Activated CD4-positive, alpha-beta memory T cell treated with anti-CD3 and anti-CD28 coated beads for 36 hours (primary cell): Measurements from ENCODE around the gene GAB2. TPM values are rescaled to one million over a fixed set of nuclear protein-coding genes. Genes with fewer than 3 reads are reported as not detected.

ENCODE experiments used
- CTCF ChIA-PET: fragments of 350-600 bp; sonication (Branson Sonifier 250); formaldehyde crosslinking; loops from one replicate; lab custom pipeline; 2021; ENCODE audit warnings: antibody characterized with exemption, inconsistent platforms; lab: Charles Lee
- POLR2A ChIA-PET: fragments of 350-600 bp; sonication (Branson Sonifier 250); formaldehyde crosslinking; loops from one replicate; lab custom pipeline; 2021; ENCODE audit warnings: antibody characterized with exemption; lab: Charles Lee
- DNase-seq: peaks from one replicate; pipeline ENCODE4 v3.0.0-alpha.2; 2020
- H3K27ac Mint-ChIP-seq: one replicate; pipeline ENCODE4 v1.8.0; 2021; ENCODE audit warnings: mixed read lengths
- H3K27me3 Mint-ChIP-seq: one replicate; pipeline ENCODE4 v1.8.0; 2021; ENCODE audit warnings: mixed read lengths
- H3K36me3 Mint-ChIP-seq: one replicate; pipeline ENCODE4 v1.8.0; 2021; ENCODE audit warnings: mixed read lengths
- H3K4me1 Mint-ChIP-seq: one replicate; pipeline ENCODE4 v1.8.0; 2021; ENCODE audit warnings: low read depth, mixed read lengths
- H3K4me3 Mint-ChIP-seq: one replicate; pipeline ENCODE4 v1.8.0; 2021; ENCODE audit warnings: mild to moderate bottlenecking, mixed read lengths
- H3K9me3 Mint-ChIP-seq: one replicate; pipeline ENCODE4 v1.8.0; 2021; ENCODE audit warnings: mixed read lengths
- intact Hi-C: fragments of 100-400 bp; cut with micrococcal nuclease; formaldehyde crosslinking; loops from one replicate; pipeline ENCODE4 v1.15.1; 2023
- total RNA-seq, 2 experiments: library from RNA; stranded (reverse); gene quantifications; one replicate each; pipeline ENCODE4 v1.2.3, GENCODE V29; 2021

GAB2 gene
- total RNA-seq, 2 experiments from 2014 or later, result 8.9 to 11.1 TPM

DNA sequence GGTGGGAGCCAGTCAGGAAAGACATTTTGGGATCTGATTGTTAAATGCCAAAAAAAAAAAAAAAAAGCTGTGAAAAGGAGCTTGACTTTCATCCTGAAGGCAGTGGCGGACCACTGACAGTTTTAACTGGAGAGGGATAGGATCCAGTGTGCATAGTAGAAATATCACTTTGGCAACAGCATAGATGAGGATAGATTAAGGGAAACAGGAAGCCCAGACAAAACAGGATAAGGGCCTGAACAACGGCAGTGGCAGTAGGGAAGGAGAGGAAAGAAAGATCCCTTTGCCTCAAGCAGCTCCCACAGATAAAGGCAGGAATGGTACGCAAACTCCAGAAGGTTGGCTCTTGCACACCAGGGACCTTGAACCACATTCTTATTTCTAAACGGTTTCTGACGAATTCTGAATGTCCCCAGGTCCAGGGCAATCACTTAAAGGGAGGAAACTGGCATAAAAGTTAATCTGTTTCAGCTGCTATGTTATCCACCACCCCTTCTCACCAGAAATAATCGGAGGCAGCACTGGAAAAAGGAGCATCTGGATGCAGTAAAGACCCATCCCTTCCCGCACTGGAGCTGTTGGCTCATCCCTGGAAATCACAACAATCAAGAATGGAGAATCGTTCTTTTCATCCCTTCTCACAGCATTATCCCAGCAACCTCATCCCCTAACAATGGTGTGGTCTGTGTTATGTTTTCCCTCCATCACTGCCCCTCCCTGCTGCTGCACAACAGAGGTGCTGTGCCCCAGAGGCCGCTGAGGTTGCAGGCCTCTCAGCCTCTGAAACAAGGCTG lies 99.1 kb downstream of the GAB2 start:
- Mint-ChIP-seq H3K27ac (no peak overlapping the region), H3K9me3 (no peaks in the 10 kb centered on the region), H3K27me3 (no peaks in the 10 kb centered on the region), H3K36me3 (no peaks in the 10 kb centered on the region), H3K4me1 (peaks cover 6% of the 10 kb centered on the region), H3K4me3 (no peak overlapping the region)
- ChIA-PET POLR2A (no interaction called here), CTCF (no interaction called here)
- intact Hi-C loops, result no loop called here
- DNase-seq, result no peak

DNA sequence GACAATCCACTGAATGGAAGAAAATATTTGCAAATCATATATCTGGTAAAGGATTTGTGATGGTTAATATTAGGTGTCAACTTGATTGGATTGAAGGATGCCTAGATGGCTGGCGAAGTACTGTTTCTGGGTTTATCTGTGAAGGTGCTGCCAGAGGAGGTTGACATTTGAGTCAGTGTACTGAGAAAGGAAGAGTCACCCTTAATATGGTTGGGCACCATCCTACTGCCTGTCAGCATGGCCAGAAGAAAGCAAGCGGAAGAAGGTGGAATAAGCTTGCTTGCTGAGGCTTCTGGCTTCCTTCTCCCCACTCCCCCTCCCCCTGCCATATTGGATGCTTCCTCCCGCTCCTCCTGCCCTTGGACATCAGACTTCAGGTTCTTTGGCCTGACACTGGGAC lies 101.9 kb downstream of the GAB2 start:
- Mint-ChIP-seq H3K4me1 (peaks cover 14% of the 10 kb centered on the region), H3K36me3 (no peaks in the 10 kb centered on the region), H3K27ac (no peak overlapping the region), H3K4me3 (no peak overlapping the region), H3K9me3 (no peaks in the 10 kb centered on the region), H3K27me3 (no peaks in the 10 kb centered on the region)
- DNase-seq, result no peak
- ChIA-PET POLR2A (no interaction called here), CTCF (no interaction called here)
- intact Hi-C loops, result loop anchor here (1.0 kb wide), 1 partner anchor 10 kb away; no protein-coding TSS in a partner anchor

DNA sequence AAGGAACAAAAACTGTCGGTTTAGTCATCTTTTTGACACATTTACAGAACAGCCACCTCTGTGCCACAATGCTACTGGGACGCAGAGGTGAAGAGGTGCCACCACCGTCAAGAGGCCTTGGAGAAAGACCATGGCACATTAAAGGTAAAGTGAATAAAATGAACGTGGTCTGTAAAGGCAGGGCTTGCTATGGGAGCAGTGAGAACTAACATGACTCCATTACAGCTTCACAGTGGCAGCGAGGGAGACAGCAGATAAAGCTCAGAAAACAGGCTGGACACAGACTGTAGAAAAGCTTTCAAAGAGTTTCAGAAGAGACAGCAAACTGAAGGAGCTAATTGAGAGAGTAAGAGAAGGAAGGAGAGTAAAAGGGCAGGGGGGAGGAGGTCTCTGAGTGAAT lies 102.9 kb downstream of the GAB2 start:
- no peak overlapping the region for H3K27ac Mint-ChIP-seq
- H3K36me3 Mint-ChIP-seq, result no peaks in the 10 kb centered on the region
- H3K27me3 Mint-ChIP-seq, result no peaks in the 10 kb centered on the region
- H3K4me1 Mint-ChIP-seq, result peaks cover 13% of the 10 kb centered on the region
- H3K9me3 Mint-ChIP-seq, result no peaks in the 10 kb centered on the region
- CTCF ChIA-PET, result no interaction called here
- no peak overlapping the region for H3K4me3 Mint-ChIP-seq
- no peak for DNase-seq
- intact Hi-C loops, result loop anchor here (1.0 kb wide), 1 partner anchor 11 kb away; no protein-coding TSS in a partner anchor
- POLR2A ChIA-PET, result no interaction called here

GRCh38 chr11:78313898-78314297 lies 103.7 kb downstream of the GAB2 start:
- H3K27me3 Mint-ChIP-seq, result no peaks in the 10 kb centered on the region
- H3K9me3 Mint-ChIP-seq, result no peaks in the 10 kb centered on the region
- POLR2A ChIA-PET, result no interaction called here
- no peak overlapping the region for H3K27ac Mint-ChIP-seq
- no peak for DNase-seq
- intact Hi-C loops, result no loop called here
- no peaks in the 10 kb centered on the region for H3K36me3 Mint-ChIP-seq
- no peak overlapping the region for H3K4me3 Mint-ChIP-seq
- peaks cover 13% of the 10 kb centered on the region for H3K4me1 Mint-ChIP-seq
- CTCF ChIA-PET, result no interaction called here

GRCh38 chr11:78313181-78313795 lies 104.3 kb downstream of the GAB2 start:
- intact Hi-C loops, result no loop called here
- no peak overlapping the region for H3K4me3 Mint-ChIP-seq
- no peaks in the 10 kb centered on the region for H3K9me3 Mint-ChIP-seq
- H3K36me3 Mint-ChIP-seq, result no peaks in the 10 kb centered on the region
- no peak overlapping the region for H3K27ac Mint-ChIP-seq
- no peak for DNase-seq
- ChIA-PET POLR2A (no interaction called here), CTCF (no interaction called here)
- H3K4me1 Mint-ChIP-seq, result peaks cover 13% of the 10 kb centered on the region
- no peaks in the 10 kb centered on the region for H3K27me3 Mint-ChIP-seq

- DNase-seq, result no peak
- no peak overlapping the region for H3K4me3 Mint-ChIP-seq
- intact Hi-C loops, result loop anchor here (1.0 kb wide), 1 partner anchor 20 kb away; no protein-coding TSS in a partner anchor
- H3K4me1 Mint-ChIP-seq, result peaks cover 13% of the 10 kb centered on the region
- no peak overlapping the region for H3K27ac Mint-ChIP-seq
- CTCF ChIA-PET, result no interaction called here
- no peaks in the 10 kb centered on the region for H3K27me3 Mint-ChIP-seq
- POLR2A ChIA-PET, result interaction anchor here (0.6 kb wide), 1 partner anchor 53 kb away, joined by 7 read pairs; no protein-coding TSS in a partner anchor
- no peaks in the 10 kb centered on the region for H3K9me3 Mint-ChIP-seq
- H3K36me3 Mint-ChIP-seq, result no peaks in the 10 kb centered on the region
These were observed 104.9 kb downstream of the GAB2 start for GRCh38 chr11:78312712-78313111.

DNA sequence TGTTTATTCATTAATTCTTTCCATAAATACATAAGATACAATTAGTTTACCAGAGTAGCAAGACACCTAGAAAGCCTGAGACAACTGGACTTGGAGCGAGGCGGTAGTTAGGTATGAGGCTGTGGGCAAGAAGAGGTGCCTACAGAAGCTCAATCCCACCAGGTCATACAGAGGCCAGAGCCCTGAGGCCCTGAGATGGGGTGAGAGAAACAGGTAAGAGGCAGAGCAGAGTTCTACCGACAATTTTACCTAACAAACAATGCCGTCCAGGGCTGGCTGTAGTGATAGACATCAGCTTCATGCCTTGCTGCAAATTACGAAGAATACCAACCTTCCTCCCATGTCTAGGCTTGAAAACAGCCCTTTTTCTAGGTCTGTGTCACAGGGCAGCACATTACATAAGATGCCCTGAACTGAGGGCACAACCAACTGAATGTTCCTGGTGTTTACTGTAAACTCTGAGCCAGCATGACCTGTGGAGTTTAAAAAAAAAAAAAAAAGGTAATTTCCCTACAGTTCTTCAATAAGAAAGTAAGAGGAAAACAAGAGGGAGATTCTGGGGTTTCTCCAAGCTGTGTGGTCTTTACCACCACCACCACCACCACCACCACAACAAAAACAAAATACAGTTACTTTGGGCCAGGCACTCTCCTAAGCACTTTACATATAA lies 105.8 kb downstream of the GAB2 start:
- H3K4me3 Mint-ChIP-seq, result no peak overlapping the region
- peak; percentile 26 for DNase-seq
- ChIA-PET CTCF (interaction anchor here (0.8 kb wide), 1 partner anchor 33 kb away, joined by 4 read pairs; no protein-coding TSS in a partner anchor), POLR2A (interaction anchor here (0.6 kb wide), 1 partner anchor 53 kb away, joined by 7 read pairs; no protein-coding TSS in a partner anchor)
- peaks cover 13% of the 10 kb centered on the region for H3K4me1 Mint-ChIP-seq
- H3K27ac Mint-ChIP-seq, result no peak overlapping the region
- intact Hi-C loops, result loop anchor here (1.0 kb wide), 1 partner anchor 20 kb away; no protein-coding TSS in a partner anchor
- H3K9me3 Mint-ChIP-seq, result no peaks in the 10 kb centered on the region
- H3K27me3 Mint-ChIP-seq, result no peaks in the 10 kb centered on the region
- no peaks in the 10 kb centered on the region for H3K36me3 Mint-ChIP-seq

GRCh38 chr11:78310500-78310909 lies 107.1 kb downstream of the GAB2 start:
- peaks cover 13% of the 10 kb centered on the region for H3K4me1 Mint-ChIP-seq
- H3K27ac Mint-ChIP-seq, result no peak overlapping the region
- ChIA-PET CTCF (no interaction called here), POLR2A (interaction anchor here (0.6 kb wide), 1 partner anchor 74 kb away, joined by 10 read pairs; no protein-coding TSS in a partner anchor)
- H3K27me3 Mint-ChIP-seq, result no peaks in the 10 kb centered on the region
- intact Hi-C loops, result no loop called here
- no peaks in the 10 kb centered on the region for H3K9me3 Mint-ChIP-seq
- DNase-seq, result no peak
- H3K36me3 Mint-ChIP-seq, result no peaks in the 10 kb centered on the region
- H3K4me3 Mint-ChIP-seq, result no peak overlapping the region

- no peak for DNase-seq
- intact Hi-C loops, result no loop called here
- H3K36me3 Mint-ChIP-seq, result no peaks in the 10 kb centered on the region
- H3K4me3 Mint-ChIP-seq, result no peak overlapping the region
- no peak overlapping the region for H3K27ac Mint-ChIP-seq
- ChIA-PET CTCF (no interaction called here), POLR2A (no interaction called here)
- H3K9me3 Mint-ChIP-seq, result no peaks in the 10 kb centered on the region
- no peaks in the 10 kb centered on the region for H3K27me3 Mint-ChIP-seq
- H3K4me1 Mint-ChIP-seq, result peaks cover 1% of the 10 kb centered on the region
These were observed 113.4 kb downstream of the GAB2 start for GRCh38 chr11:78304201-78304600.

GRCh38 chr11:78300108-78300839 lies 117.3 kb downstream of the GAB2 start:
- H3K27ac Mint-ChIP-seq, result no peak overlapping the region
- POLR2A ChIA-PET, result no interaction called here
- no peaks in the 10 kb centered on the region for H3K27me3 Mint-ChIP-seq
- H3K4me1 Mint-ChIP-seq, result peaks cover 17% of the 10 kb centered on the region
- H3K36me3 Mint-ChIP-seq, result no peaks in the 10 kb centered on the region
- no peak for DNase-seq
- H3K9me3 Mint-ChIP-seq, result no peaks in the 10 kb centered on the region
- CTCF ChIA-PET, result no interaction called here
- H3K4me3 Mint-ChIP-seq, result no peak overlapping the region
- intact Hi-C loops, result no loop called here

- Mint-ChIP-seq H3K9me3 (no peaks in the 10 kb centered on the region), H3K4me3 (no peak overlapping the region), H3K4me1 (peaks cover 17% of the 10 kb centered on the region), H3K27ac (peak overlapping the region; percentile 14), H3K27me3 (no peaks in the 10 kb centered on the region), H3K36me3 (no peaks in the 10 kb centered on the region)
- intact Hi-C loops, result no loop called here
- ChIA-PET CTCF (no interaction called here), POLR2A (interaction anchor here (0.9 kb wide), 1 partner anchor 40 kb away, joined by 3 read pairs; no protein-coding TSS in a partner anchor)
- DNase-seq, result no peak
These were observed 118.5 kb downstream of the GAB2 start for GRCh38 chr11:78299000-78299710.
